Measurements from ENCODE around the gene OR6B3.

OR6B3 gene

GRCh38 chr2:240077442-240077841, 24.1 kb upstream of the OR6B3 start:
- no peak for DNase-seq (ENCODE audit: low spot score)
- in situ Hi-C loops (cut with MboI; ENCODE audit: low pct_unique_long_range_greater_than_20kb, low sequenced_read_pairs, unreplicated experiment): no loop called here
- no peak for TF ChIP-seq CTCF (IDR thresholded peaks at IDR 0.05; ENCODE audit: extremely low read depth, insufficient read depth, missing control alignments)

- no peak for DNase-seq (ENCODE audit: low spot score)
- in situ Hi-C loops (cut with MboI; ENCODE audit: low pct_unique_long_range_greater_than_20kb, low sequenced_read_pairs, unreplicated experiment): no loop called here
- no peak for TF ChIP-seq CTCF (IDR thresholded peaks at IDR 0.05; ENCODE audit: extremely low read depth, insufficient read depth, missing control alignments)
Observed at GRCh38 chr2:240074545-240074944, 21.2 kb upstream of the OR6B3 start.

- in situ Hi-C loops (cut with MboI; ENCODE audit: low pct_unique_long_range_greater_than_20kb, low sequenced_read_pairs, unreplicated experiment): no loop called here
- TF ChIP-seq CTCF (IDR thresholded peaks at IDR 0.05; ENCODE audit: extremely low read depth, insufficient read depth, missing control alignments): no peak
- no peak for DNase-seq (ENCODE audit: low spot score)
Observed at GRCh38 chr2:240070907-240071306, 17.6 kb upstream of the OR6B3 start.

- no peak for TF ChIP-seq CTCF (IDR thresholded peaks at IDR 0.05; ENCODE audit: extremely low read depth, insufficient read depth, missing control alignments)
- in situ Hi-C loops (cut with MboI; ENCODE audit: low pct_unique_long_range_greater_than_20kb, low sequenced_read_pairs, unreplicated experiment): no loop called here
- DNase-seq (ENCODE audit: low spot score): no peak
Observed at GRCh38 chr2:240069829-240070228, 16.5 kb upstream of the OR6B3 start.

GRCh38 chr2:240068193-240068592, 14.9 kb upstream of the OR6B3 start:
- no peak for DNase-seq (ENCODE audit: low spot score)
- in situ Hi-C loops (cut with MboI; ENCODE audit: low pct_unique_long_range_greater_than_20kb, low sequenced_read_pairs, unreplicated experiment): no loop called here
- TF ChIP-seq CTCF (IDR thresholded peaks at IDR 0.05; ENCODE audit: extremely low read depth, insufficient read depth, missing control alignments): no peak

- no peak for DNase-seq (ENCODE audit: low spot score)
- no peak for TF ChIP-seq CTCF (IDR thresholded peaks at IDR 0.05; ENCODE audit: extremely low read depth, insufficient read depth, missing control alignments)
- in situ Hi-C loops (cut with MboI; ENCODE audit: low pct_unique_long_range_greater_than_20kb, low sequenced_read_pairs, unreplicated experiment): no loop called here
Observed at GRCh38 chr2:240066489-240066888, 13.2 kb upstream of the OR6B3 start.

GRCh38 chr2:240064898-240065297, 11.6 kb upstream of the OR6B3 start:
- DNase-seq (ENCODE audit: low spot score): no peak
- in situ Hi-C loops (cut with MboI; ENCODE audit: low pct_unique_long_range_greater_than_20kb, low sequenced_read_pairs, unreplicated experiment): no loop called here
- no peak for TF ChIP-seq CTCF (IDR thresholded peaks at IDR 0.05; ENCODE audit: extremely low read depth, insufficient read depth, missing control alignments)
